MG63 (cell line): ENCODE data around the gene COX7A1. TPM values are rescaled to one million over a fixed set of nuclear protein-coding genes. Genes with fewer than 3 reads are reported as not detected.

ENCODE experiments used
- DNase-seq: peaks from one replicate; pipeline ENCODE4 v3.0.0-alpha.2; 2020
- H3K27me3 ChIP-seq: fragments of 250-450 bp; sonication (Bioruptor Pico); 2 replicates; pipeline ENCODE4 v1.5.1; 2020; ENCODE audit warnings: mild to moderate bottlenecking, moderate library complexity
- H3K36me3 ChIP-seq: fragments of 250-450 bp; sonication (Bioruptor Pico); 2 replicates; pipeline ENCODE4 v1.5.1; 2020; ENCODE audit warnings: mild to moderate bottlenecking, moderate library complexity
- H3K4me3 ChIP-seq: fragments of 250-450 bp; sonication (Bioruptor Pico); 2 replicates; pipeline ENCODE4 v1.5.1; 2020; ENCODE audit warnings: mild to moderate bottlenecking, moderate library complexity
- H3K9me3 ChIP-seq: fragments of 250-450 bp; sonication (Bioruptor Pico); 2 replicates; pipeline ENCODE4 v1.5.1; 2020; ENCODE audit warnings: mild to moderate bottlenecking, moderate library complexity
- total RNA-seq: library from RNA; depleted of rRNA; stranded (reverse); fragments of >200 nt; shearing (Covaris generic); gene quantifications from 2 replicates; pipeline ENCODE4 v1.2.3, GENCODE V29; 2014; ENCODE audit warnings: low replicate concordance; rRNA removed

Gene COX7A1
- total RNA-seq, 1 experiment from 2014 or later: not detected

DNA sequence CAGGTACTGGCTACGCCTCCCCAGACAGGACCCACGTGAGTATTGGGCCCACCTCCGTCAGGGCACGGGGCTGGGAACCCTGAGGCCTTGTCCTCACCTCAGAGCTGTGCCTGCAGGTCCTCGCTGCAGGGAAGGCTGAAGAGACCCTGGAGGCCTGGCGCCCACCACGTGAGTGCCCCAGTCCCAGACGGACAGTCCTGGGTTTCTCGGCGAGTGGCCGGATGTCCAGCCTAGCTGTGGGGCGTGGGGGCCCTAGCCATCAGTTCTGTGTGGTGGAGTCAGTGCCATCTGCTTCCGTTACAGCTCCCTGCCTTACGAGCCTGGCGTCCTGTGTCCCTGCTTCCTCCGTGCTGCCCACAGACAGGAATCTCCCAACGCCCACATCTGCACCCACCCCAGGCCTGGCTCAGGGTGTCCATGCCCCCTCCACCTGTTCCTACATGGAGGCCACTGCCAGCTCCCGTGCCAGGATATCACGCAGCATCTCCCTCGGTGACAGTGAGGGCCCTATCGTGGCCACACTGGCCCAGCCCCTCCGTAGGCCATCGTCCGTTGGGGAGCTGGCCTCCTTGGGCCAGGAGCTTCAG, 49.1 kb downstream of the COX7A1 start:
- DNase-seq: no peak
- Histone ChIP-seq H3K4me3 (no peak overlapping the region), H3K9me3 (no peaks in the 10 kb centered on the region), H3K36me3 (peaks cover 57% of the 10 kb centered on the region), H3K27me3 (no peaks in the 10 kb centered on the region)

DNA sequence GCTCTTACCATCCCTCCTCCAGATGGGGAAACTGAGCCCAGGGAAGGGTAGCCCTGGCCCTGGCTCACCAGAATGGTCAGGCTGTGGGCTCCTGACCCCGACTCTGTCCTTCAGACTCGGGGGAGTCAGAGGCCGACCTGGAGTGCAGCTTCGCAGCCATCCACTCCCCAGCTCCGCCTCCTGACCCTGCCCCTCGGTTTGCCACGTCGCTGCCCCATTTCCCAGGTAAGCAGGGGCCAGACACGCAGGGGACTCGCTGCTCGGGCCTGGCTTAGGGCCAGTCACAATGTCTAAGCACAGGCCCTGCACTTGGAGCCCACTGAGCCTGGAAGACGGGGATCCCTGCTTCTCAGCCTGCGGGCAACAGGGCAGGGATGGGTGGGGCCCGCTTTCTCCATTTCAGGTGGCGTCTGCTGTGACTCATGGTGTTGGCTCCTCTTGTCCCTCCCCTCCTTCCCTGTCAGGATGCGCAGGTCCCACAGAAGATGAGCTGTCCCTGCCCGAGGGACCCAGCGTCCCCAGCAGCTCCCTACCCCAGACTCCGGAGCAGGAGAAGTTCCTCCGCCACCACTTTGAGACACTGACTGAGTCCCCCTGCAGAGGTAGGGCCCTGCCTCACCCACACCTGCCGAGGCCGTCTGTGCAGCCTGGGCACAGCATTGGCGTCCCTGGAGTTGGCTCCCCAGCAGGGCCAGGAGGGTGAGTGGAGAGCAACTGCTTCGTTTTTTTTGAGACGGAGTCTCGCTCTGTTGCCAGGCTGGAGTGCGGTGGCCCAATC, 50.5 kb downstream of the COX7A1 start:
- H3K36me3 ChIP-seq: peaks cover 61% of the 10 kb centered on the region
- DNase-seq: no peak
- no peak overlapping the region for H3K4me3 ChIP-seq
- H3K27me3 ChIP-seq: no peaks in the 10 kb centered on the region
- H3K9me3 ChIP-seq: no peaks in the 10 kb centered on the region

Other genes with a start within 250 kb of the COX7A1 start
- gene HCST, start 249.9 kb downstream of the COX7A1 start, total RNA-seq: not detected in 2 replicates
- gene TYROBP, start 244.2 kb downstream of the COX7A1 start, total RNA-seq: not detected in 2 replicates
- 2.3 and 2.9 TPM in 2 replicates for gene LRFN3, start 216.1 kb downstream of the COX7A1 start, total RNA-seq
- 46.1 and 77.8 TPM in 2 replicates for gene SDHAF1, start 157.3 kb downstream of the COX7A1 start, total RNA-seq
- 0.22 and 0.23 TPM in 2 replicates for gene SYNE4, start 143.6 kb downstream of the COX7A1 start, total RNA-seq
- 25.1 and 26.1 TPM in 2 replicates for gene ALKBH6, start 138.2 kb downstream of the COX7A1 start, total RNA-seq
- gene CLIP3, start 119.6 kb downstream of the COX7A1 start, total RNA-seq: not detected in 2 replicates
- 0.72 and 2.1 TPM in 2 replicates for gene THAP8, start 98.2 kb downstream of the COX7A1 start, total RNA-seq
- 2.5 and 6.1 TPM in 2 replicates for gene WDR62, start 97.5 kb downstream of the COX7A1 start, total RNA-seq
- not detected in 2 replicates for gene OVOL3, start 41.3 kb downstream of the COX7A1 start, total RNA-seq
- gene POLR2I, start 37.6 kb downstream of the COX7A1 start, total RNA-seq: 94.2 and 101 TPM in 2 replicates
- gene TBCB, start 37.0 kb downstream of the COX7A1 start, total RNA-seq: 453 and 520 TPM in 2 replicates
- gene CAPNS1, start 12.4 kb downstream of the COX7A1 start, total RNA-seq: 415 and 505 TPM in 2 replicates
- gene ZNF565, start 62.2 kb upstream of the COX7A1 start, total RNA-seq: 3.0 and 3.9 TPM in 2 replicates
- gene ZNF146, start 62.7 kb upstream of the COX7A1 start, total RNA-seq: 42.5 and 89.2 TPM in 2 replicates
- 1.3 and 1.7 TPM in 2 replicates for gene ZFP14, start 226.8 kb upstream of the COX7A1 start, total RNA-seq